Activated T-cell treated with anti-CD3 and anti-CD28 coated beads for 48 hours (primary cell): ENCODE data around the gene HNRNPH1.

Experiments used
- DNase-seq: peaks from one replicate; pipeline ENCODE4 v3.0.0-alpha.2; 2020; ENCODE audit warnings: low read depth

HNRNPH1 gene

DNA sequence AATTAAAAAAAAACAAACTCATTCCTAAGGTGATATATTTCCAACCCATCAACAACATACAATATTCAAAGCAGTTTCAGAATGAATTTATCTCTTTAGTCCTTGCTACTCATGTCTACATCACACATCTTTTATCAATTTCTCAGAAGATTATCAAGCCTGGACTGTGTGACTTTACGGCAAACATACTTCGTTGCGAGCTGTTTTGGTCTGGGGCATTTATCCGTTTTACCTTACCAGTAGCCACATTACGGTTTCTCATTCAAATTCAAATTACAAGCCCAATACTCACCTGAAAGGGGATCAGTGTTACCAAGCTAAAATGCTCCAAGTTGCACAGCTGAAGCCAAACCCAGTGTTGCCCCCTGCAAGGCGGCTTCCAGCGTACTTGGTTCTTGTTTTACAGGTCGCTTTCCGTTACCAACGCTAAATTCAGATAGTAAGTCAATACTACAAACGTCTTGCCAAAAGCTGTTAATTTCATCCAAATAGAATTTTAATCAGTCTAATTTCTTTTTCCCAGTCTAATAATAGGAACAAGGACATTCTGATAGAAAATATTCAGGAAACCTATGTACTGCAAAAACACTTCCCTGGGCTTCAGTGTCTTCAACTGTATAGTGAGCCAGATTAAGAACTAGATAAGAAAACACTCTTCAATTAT lies 1.8 kb downstream of the HNRNPH1 start:
- no peak for DNase-seq

DNA sequence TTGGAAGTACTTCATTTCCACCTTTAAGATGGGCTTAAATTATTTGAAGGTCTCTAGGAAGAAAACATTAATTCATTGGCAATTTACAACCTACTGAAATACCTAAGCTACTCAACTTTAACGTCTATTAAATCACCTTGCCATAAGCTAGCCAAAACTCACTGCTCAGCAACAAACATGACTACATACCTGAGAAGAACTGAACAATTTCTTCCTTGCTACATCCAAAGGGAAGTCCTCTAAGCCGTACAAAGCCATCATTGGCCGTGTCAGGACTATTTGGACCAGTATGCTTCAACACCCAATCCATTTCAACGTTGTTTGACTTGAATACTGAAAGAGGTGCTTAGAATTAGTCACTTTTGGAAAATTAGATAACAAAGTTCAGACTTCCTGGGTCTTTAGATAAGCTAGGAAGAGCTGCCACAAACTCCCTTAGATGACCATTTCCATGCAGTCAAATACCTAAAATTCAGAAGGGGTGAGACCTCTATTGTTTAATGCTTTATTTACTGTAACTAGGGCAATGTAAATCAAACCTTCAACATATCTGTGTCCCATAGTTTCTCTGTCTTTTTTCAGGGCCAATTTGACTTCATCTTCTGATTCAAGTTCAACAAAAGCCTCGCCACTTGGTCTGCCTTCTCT lies 2.6 kb downstream of the HNRNPH1 start:
- DNase-seq = no peak

DNA sequence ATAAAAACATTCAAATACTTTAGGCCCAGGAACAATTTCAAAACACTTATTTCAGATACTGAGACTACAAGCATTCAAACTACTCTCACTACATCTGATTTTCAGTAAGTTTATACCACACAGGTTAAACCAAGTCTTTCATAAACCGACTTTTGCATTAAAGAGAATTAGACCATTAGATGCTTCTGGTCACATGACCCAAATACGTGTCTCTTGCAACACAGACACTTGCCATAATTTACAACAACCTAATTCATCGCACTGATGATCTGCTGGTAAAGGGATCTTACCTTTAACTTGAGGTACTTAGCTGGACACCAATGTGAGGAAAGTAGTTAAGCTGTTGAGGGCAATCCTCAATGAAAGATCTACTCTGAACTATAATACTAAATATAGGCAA lies 3.2 kb downstream of the HNRNPH1 start:
- no peak for DNase-seq

DNA sequence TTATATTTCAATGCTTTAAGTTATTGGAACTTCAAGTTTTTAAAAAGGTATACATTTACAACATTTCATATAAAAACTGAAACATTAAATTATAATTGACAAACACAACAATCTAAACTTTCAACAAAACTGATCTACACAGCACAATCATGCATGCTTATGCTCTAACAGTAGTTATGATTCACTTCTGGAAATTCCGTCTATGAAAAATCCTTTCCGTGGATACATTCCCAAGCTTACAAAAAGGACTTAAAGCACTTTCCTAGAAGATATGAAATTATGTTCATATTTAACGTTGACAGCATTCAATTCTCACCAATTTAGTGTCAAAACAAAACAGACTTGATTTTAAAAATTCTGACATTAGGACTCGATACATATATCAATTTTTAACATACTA lies 3.7 kb downstream of the HNRNPH1 start:
- DNase-seq = no peak

DNA sequence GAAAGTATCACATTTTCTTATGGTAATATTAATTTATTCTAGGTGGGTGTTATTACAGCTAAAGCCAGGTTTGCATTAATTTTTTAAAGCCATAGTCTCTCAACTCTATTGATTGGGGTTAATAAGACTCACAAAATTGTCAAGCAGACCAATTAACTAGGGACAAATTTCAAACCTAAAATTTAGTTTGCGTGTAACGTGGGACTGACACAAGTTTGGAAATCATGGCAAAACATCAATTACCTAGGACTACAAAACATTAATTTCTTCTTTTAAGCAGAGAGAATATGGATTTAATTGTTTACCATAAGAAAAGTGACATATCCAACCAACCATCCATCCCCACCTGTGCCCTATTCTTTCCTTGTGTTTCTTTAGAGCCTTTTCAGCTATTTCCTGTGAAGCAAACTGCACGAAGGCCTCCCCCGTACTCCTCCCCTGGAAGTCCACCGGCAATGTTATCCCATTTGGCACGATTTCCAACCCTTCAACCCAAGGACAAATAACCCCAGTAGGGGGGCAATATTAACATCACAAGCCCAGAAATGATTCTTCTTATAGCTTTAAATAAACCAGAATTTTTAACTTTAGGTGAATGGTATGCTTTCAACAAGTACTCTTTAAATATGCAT lies 4.4 kb downstream of the HNRNPH1 start:
- no peak for DNase-seq

DNA sequence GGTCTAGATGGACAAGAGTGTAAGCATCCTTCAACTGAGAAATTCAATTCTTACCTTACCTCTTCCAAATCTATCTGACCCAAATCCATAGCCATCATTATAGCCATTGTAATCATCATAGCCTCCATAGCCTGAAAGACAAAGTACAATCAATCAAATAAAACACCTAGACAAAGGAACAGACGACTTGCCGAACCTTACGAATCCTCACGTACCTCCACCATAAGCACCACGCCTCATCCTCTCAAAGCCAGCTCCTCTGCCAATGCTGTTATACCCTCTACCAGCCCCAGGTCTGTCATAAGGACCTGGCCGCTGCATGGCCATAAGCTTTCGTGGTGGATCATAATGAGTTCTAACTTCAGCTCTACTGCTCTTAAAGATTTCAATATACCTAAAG lies 5.5 kb downstream of the HNRNPH1 start:
- DNase-seq = no peak

DNA sequence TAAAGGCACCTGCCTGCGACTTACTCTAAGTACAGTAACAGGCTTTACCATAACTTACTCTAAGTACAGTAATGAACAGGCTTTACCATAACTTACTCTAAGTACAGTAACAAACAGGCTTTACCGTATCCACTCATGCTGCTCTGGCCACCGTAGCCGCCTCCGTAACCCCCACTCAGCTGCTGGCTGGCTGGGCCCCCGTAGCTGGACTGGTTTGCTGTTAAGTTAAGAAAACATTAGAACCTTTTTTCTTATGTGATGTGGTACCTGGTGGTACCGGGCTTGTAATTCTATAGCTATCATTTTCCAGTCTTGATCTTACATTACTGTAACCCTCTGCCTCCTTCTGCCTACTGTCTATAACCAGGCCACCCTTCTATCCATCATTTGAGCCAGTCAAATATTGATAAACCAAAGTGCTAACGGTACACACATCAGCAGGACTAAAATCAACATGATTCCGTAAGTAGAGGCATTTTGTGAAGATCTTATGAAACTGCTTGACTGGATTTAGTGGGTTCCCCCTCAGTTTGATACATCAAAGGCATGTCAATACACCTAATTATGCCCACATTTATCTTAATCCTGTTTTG lies 7.4 kb downstream of the HNRNPH1 start:
- DNase-seq = no peak

DNA sequence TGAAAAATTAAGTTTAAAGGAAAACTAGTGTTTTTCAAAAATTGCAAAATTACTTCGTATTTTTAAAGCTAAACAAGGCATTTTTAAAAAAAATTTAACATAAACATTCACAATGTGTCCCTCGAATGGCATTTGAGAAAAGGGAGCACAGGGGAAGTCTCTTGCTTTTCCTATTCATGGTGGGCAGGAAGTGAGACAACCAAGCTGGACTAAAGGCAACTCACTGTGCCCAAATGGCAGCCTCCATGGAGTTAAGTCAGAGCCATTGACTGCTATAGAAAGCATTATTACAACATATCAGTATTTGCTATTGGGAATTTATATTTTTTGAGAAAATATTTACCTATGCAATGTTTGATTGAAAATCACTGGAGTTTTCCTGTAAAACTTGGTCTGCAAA lies 8.3 kb downstream of the HNRNPH1 start:
- DNase-seq = no peak

DNA sequence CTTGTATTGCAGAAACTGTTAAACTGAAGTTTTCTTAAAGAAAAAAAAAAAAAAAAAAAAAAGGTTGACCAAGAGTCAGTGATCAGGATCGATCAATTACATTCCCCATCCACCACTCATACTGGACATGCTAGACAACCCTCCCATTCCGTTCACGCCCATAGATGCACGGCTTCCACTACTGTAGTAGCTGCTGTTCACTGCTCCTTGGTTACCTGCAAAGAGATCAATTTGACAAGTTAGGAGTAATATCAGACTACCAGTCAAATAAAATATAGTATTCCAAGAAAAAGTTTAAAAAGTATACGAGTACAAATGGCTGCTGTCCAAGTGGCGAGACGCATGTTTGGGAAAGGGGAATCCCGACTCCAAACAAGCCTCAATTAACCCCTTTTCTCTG lies 8.7 kb downstream of the HNRNPH1 start:
- DNase-seq = no peak

DNA sequence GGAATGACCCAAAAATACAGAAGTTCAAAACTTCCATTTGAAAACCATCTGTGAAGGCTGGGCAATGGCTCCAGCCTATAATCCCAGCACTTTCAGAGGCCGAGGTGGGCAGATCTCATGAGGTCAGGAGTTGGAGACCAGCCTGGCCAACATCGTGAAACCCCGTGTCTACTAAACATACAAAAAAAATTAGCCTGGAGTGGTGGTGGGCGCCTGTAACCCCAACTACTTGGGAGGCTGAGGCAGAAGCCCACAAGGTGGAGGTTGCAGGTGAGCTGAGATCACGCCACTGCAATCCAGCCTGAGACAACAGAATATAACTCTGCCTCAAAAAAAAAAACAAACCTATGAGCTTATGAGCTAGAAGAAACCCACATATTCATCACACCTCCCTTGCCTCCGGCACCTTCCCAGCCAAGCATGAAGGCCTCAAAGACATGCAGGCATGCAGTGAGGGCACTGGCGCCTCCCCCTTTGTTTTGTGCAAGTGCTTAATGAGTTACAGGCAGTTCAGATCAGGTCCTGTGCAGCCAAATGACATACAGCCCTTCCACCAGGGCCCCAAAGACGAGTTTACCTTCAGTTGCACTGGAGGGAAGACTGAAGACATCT lies 9.9 kb downstream of the HNRNPH1 start:
- DNase-seq = no peak

DNA sequence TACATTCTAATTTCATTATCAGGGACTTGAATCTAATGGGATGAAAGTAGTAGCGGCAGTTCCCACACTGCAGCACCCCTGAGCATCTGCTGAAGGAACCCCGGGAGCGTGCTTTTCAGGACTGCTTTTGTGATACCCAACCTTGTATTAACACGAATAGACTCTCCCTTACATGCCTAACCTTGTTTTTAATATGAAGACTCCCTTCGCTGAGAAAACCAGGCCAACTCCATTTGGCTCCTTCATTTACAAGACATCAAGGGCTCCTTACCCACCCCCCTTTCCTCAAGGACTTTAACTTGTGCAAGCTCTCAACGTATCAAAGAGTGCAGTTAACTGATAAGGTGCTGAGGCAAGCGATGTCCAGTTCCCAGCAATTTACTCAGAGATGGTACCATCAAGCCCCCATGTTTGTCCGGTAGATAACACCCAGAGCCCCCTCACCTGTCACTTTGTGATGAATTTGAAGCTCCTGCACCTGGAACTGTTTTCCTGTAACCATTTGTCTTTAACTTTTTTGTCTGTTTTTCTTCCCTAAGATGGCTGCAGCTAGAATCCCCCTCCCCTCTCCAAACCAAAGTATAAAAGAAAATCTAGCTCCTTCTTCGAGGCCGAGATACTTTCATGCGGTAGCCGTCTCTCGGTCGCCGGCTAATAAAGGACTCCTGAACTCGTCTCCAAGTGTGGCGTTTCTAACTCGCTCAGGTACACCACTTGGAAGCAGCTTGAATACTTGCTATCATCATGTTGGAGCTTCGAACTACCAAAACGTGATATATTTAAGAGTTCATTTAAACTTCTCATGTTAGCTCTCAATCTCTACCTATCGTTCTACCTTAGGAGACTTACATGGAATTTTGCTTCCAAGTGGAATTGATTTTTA lies 10.7 kb downstream of the HNRNPH1 start:
- DNase-seq = no peak

DNA sequence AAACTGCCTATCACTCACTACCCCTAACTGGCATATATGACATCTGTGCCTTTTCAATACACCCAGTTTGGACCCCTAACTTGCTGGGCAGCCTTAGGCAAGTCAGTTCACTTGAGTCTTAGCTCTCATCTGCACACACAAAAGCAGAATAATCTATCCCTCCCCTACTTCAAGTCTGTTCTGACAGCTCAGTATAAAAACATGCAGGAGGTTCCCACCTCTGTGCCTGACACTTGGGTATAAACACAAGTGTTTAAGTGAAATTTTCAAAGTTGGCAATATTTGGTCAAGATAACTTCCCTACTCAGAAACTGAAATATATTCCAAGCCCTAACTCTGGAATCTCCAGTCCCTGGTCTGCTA lies 12.6 kb downstream of the HNRNPH1 start:
- no peak for DNase-seq

DNA sequence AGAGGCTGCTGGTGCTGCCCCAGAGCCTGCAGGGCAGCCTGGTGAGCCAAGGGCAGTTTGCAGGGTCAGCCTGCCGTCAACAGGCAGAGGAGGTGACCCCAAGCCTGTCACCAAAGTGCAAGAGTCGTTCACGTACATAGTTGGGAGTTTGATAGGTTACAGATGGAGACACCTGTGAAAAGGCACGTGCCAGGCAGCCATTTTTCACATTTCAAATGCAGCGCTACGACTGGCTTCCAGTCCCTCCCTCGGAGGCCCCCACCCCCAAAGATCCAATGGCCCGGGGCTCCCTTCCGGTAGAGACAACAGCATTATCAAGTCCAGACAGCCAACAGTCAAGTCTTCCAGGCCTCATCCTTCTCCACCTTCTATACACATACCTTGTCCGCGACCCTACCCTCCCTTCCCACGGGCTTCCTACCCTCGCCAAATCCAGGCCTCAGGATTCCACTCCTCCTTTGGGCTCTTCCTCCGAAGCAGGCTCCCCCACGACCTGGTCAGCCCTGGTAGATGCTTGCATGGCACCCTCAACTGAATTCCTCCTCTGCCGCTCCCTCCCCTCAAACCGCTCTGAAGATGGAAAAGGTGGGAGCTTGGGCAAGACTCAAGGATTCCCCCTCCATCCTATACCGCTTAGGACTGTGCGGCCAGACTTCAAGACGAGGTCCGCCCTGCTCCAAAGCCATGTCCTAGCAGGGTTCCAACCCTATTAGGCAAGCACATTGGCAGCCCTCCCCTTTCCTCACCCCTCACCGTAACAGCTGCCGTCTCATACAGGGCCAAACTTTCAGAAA lies 13.2 kb downstream of the HNRNPH1 start:
- no peak for DNase-seq

DNA sequence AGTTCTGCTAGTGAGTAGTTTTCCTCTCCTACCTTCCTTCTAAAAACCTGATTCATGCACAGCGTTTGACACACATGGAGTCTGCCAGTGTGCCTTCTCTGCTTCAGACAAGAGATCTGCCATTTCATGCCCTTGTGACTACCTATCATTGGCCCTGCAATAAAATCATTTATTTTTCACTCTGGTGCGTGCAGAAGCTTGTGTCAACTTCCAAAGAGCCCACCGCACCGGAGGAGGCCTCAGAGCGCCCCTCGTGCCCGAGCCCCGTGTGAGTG lies 13.7 kb downstream of the HNRNPH1 start:
- DNase-seq = no peak

DNA sequence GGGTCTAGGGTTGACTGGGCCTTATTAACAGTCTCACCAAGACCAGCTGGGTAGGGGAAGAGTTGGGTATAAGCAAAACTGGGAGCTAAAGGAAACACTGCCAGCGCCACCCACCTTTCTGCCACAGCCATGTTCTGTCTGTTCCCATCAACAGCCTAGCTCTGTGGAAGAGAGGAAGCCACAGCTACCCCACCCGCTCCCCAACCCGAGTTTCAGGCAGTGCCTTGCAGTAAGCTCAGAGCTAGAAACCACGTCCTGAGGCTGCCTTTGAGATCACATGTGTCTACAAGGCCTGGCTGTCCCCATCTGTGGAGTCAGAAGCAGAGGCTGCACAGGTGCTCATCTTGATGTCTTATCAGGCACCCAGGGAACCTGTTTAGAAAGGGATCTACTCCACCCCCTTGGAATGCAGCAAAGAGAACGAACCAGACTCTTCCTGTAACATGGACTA lies 15.3 kb downstream of the HNRNPH1 start:
- no peak for DNase-seq

DNA sequence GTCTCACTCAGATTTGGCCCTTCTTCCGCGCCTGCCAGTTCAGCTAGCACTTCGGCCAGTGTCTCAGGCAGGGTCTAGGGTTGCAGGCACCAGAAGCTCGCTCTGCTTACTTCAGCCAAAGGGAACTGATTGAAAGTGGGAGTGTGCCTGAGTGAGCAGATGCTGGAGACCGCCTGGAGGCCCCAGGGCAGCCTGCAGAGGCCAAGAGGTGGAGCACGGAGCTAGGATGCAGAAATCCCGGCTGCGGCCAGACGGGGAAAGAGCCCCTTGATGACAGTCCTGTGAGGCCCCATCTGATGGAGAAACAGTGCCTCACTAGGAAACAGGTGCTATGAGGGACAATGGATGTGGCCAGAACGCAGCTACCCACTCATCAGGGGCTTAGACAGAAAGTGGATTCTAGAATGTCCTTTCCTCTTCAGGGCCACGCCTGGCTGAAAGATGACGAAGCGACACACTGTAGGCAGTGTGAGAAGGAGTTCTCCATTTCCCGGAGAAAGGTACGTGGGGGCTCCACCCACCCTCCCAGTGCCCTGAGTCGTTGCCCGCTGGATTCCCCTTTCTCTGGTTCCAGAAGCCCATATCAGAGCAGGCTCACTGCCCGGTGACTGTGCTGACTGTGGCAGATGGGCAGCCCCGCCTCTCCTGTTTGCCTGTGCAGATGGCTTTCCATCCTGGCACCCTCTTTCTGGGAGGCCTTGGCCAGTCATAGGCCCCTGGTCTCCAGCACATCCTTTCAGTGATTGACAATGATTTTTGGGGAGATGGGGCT lies 16.1 kb downstream of the HNRNPH1 start:
- no peak for DNase-seq

DNA sequence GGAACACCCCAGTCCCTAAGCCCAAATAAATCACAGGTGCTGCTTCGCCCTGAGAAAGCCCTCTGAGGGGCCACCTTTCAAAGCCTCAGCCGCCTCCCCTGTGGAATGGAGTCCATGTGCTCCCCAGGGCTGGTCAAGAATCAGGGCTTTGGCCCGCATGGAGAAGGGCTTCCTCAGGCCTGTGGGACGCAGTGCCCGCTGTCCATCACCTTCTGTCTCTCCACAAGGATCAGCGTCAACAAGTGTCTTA lies 16.6 kb downstream of the HNRNPH1 start:
- no peak for DNase-seq

DNA sequence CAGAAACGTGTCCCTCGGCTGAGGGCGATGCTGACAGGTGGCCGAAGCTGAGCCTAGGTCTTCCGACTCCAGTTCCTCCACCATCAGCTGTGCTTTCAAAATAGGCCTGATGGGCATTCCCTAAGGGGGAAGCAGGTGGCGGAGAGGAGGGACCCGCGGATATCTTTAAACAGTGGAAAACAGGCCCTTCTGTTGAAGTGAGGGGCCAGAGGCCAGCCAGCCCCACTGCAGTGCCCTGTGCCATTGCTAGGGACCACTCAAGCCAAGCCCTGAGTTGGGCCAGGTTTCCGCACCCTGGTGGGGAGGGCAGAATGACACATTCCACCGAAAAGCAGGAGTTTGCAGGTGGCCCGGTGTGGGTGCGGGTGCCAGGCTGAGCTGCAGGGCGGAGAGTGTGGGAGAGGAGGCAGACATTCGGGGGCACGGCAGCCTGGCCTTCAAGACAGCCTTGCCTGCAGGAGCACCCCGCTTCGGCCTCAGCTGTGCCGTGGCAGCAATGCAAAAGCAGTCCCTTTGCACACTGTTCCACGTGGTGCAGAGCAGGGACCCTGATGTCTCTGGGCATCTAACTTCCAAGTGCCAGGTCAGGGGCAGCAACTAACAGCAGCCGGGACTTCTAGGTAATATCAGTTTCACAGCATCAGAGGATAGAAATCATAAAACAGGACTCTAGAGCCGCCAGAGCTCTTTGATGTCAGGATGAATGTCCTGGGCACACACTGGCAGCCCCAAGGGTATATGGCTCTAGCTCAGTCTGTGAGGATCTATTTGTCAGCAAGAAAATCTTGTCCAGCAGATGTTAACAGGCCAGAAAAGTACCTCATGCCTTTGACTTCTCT lies 17.2 kb downstream of the HNRNPH1 start:
- no peak for DNase-seq

DNA sequence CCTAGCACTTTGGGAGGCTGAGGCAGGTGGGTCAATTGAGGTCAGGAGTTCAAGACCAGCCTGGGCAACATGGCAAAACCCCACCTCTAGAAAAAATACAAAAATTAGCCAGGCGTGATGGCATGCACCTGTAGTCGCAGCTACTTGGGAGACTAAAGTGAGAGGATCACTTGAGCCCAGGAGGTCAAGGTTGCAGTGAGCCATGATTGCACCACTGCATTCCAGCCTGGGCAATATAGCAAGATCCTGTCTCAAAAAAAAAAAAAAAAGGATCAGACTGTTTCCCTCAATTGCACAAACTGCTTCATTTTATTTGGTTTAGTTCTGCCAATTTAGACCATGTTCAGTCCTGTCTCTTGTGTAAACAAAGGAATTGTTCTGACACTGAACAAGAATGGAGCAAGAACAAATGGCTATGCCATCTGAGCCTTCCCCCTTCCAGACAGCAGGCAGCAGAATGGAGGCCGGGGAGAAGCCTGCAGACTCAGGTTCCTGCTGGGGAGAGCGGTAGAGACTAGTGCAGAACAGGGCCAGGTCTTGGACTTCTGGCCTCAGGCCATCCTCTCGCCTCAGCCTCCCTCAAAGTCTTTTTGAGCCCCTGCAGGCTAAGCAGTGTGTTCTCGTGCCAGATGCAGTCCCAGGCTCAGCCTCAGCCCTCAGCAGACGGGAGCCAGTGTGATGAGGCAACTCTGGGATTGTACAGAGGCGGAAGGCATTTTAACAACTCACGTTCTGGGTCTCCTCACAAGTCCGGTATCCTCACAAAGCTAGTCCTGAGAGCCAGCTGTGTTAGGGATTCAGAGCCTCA lies 18.2 kb downstream of the HNRNPH1 start:
- DNase-seq = no peak
